HG03103 (cell line): ENCODE results near the gene ZNF345.

Source experiments
- ATAC-seq: cut with Tn5 transposase; IDR thresholded peaks from one replicate; pipeline ENCODE4 v1.9.1; 2021; ENCODE audit warnings: low read depth; ENCODE audit not compliant: unreplicated experiment

Gene ZNF345

GRCh38 chr19:36916991-36917390 lies 66.3 kb downstream of the ZNF345 start:
- ATAC-seq, result no peak

DNA sequence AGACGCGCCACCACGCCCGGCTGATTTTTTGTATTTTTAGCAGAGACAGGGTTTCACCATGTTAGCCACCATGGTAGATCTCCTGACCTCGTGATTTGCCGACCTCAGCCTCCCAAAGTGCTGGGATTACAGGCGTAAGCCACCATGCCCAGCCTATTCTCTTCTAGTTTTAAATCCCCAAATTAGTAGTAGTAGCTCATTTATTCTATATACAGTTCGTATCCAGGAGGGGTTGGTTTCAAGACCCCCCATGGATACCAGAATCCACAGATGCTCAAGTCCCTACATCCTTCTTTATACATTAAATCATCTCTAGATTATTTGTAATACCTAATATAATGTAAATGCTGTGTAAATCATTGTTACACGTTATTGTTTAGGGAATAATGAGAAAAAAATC lies 67.4 kb downstream of the ZNF345 start:
- no peak for ATAC-seq
